ENCODE measurements around the gene RCAN2.

Gene RCAN2

DNA sequence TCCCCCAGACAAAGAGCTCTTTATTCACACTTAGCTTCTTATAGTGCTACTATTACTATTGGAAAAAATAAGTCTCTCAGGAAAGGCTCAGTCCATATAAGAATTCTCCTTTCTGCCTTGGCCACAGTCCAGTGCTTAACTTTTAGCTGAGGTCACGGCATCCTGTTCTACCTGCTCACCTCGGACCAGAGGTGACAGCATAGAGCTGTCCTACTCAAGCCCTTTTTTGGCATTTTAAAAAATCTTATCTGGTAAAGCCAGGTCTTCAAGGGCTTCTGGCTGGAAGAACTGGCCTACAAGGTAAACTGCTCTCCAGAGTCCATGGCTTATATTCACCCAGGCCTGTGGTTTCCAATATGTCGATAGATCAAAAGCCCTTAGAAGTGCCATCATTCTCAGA is 109.7 kb downstream of the RCAN2 start:
- DNase-seq (ENCODE audit: low read depth in 1 of 2, low spot score in 1 of 2): no peak
- in situ Hi-C loops (cut with HindIII; ENCODE audit: low pct_unique_long_range_greater_than_20kb, low sequenced_read_pairs): no loop called here
- no peak for TF ChIP-seq JUND (IDR thresholded peaks at IDR 0.05; ENCODE audit: low read depth)

DNA sequence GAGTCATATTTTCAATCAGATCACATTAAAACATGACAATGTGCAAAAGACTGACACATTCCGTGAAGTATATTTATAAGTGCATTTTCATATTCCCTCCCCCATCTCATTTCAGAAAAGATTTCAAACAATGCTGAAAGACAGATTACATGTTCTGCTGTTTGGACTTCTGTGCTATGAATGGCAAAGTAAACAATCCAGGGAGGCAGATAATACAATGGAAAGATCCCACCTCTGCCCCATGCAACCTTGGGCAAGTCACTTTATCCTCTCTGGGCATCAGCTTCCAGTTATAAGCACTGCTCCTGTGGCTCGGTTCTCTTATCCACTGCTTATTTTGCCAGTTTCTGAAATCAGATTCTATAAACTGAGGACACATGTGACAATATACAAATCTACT is 110.2 kb downstream of the RCAN2 start:
- no peak for TF ChIP-seq JUND (IDR thresholded peaks at IDR 0.05; ENCODE audit: low read depth)
- no peak for DNase-seq (ENCODE audit: low read depth in 1 of 2, low spot score in 1 of 2)
- in situ Hi-C loops (cut with HindIII; ENCODE audit: low pct_unique_long_range_greater_than_20kb, low sequenced_read_pairs): no loop called here

DNA sequence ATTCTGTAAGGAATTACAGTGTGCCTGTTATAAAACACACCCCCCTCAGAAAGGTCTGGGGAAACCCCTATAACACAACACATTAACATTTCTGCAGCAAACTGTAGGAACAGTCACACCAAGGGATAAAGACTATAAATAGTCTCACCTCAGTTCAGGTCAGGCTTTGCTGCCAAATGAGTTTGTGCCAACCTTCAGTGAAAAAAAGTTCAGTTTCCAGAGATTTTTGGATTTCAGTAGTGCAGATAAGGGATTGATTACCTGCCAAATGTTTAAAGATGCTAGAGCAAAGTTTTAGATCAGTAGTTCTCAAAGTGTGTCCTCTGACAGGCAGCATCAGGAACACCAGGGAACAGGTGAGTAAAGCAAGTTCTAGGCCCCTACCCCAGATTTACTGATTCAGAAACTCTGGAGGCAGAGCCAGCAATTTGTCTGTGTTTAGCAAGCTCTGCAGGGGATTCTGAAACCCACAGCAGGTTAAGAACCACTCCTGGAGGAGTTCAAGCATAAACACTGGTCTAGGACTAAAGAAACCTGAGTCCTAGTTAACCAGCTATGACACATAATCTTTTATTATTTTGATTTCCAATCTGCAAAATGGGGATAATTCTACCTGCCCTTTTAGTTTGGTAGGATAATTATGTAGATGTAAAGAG is 111.0 kb downstream of the RCAN2 start:
- in situ Hi-C loops (cut with HindIII; ENCODE audit: low pct_unique_long_range_greater_than_20kb, low sequenced_read_pairs): no loop called here
- no peak for DNase-seq (ENCODE audit: low read depth in 1 of 2, low spot score in 1 of 2)
- TF ChIP-seq JUND (IDR thresholded peaks at IDR 0.05; ENCODE audit: low read depth): no peak

DNA sequence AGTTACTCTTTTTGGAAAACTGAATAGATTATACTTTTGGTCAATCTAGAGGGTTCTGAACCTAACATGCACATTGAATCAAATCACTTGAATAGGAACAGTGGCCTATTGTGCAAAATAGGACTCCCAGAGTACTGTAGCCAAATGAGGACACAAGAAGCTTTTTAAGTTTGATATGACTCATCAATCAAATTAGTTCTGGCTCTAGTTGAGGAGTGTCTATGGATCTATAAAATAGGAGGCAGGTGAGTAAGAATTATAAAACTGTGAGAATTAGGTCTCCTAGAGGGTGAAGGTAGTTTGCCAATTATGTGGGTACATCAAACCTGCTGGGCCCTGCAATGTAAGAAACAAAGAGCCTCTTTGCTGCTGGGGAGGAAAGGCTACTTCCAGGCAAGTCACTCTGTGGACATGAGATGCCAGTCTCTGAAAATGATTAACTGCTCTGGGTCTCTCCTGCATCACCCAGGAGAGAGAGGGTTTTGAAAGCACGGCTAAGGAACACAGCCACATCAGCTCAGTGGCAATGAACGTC is 112.3 kb downstream of the RCAN2 start:
- no peak for DNase-seq (ENCODE audit: low read depth in 1 of 2, low spot score in 1 of 2)
- in situ Hi-C loops (cut with HindIII; ENCODE audit: low pct_unique_long_range_greater_than_20kb, low sequenced_read_pairs): no loop called here

DNA sequence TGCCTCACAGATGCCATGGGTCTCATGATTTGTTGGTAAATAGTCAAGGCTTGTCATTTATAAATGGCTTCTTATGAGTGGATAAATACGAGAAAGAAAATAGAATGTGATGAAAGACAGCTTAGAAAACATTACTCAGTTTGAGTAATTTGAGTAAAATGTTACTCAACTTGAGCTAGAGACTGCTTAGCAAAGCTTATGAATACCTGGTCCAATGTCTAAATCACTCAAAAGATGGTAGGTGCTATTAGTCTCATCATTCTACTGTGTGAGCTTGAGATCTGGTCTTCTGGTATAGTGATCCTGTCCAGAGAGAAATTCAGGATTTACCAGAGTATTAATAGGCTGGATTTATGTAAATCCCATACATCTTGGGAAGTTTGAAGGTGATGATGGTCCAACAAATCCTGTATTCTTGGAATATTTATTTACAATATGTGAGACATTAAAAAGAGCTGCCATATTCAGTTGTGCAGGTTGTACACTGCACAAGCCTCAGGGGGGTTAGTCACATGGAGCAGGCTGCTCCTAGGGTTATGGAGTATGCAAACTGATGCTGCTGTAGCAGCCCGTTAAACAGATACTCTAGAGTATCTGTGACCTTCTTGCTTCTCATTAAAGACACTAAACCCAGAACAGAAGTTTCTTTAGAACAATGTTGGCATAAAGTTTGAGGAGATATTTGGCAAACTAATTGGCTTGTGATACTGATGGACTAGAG is 112.9 kb downstream of the RCAN2 start:
- in situ Hi-C loops (cut with HindIII; ENCODE audit: low pct_unique_long_range_greater_than_20kb, low sequenced_read_pairs): no loop called here
- TF ChIP-seq JUND (IDR thresholded peaks at IDR 0.05; ENCODE audit: low read depth): no peak
- DNase-seq (ENCODE audit: low read depth in 1 of 2, low spot score in 1 of 2): no peak

More for the DNA sequence above, 112.3 kb downstream of the RCAN2 start:
- no peak for TF ChIP-seq JUND (IDR thresholded peaks at IDR 0.05; ENCODE audit: low read depth)

DNA sequence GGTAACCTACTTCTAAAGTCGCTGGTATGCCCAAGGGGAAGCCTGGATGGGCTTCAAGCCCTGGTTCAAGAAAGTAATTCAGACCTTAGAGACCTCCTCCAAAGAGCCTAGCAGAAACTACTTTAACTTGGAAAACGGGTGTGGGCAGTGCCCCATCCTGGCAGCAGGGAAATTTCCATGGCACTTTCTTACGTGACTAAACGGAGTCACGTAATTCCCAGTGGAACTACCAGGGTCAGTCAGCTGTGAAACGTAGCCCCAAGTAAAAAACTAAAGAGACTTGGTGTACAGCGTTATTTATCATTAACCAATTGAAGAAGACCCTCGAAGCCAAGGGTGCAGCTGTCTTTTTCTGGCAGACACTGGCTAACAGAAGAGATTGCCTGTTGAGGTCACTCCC is 114.0 kb downstream of the RCAN2 start:
- no peak for DNase-seq (ENCODE audit: low read depth in 1 of 2, low spot score in 1 of 2)
- TF ChIP-seq JUND (IDR thresholded peaks at IDR 0.05; ENCODE audit: low read depth): no peak
- in situ Hi-C loops (cut with HindIII; ENCODE audit: low pct_unique_long_range_greater_than_20kb, low sequenced_read_pairs): no loop called here

DNA sequence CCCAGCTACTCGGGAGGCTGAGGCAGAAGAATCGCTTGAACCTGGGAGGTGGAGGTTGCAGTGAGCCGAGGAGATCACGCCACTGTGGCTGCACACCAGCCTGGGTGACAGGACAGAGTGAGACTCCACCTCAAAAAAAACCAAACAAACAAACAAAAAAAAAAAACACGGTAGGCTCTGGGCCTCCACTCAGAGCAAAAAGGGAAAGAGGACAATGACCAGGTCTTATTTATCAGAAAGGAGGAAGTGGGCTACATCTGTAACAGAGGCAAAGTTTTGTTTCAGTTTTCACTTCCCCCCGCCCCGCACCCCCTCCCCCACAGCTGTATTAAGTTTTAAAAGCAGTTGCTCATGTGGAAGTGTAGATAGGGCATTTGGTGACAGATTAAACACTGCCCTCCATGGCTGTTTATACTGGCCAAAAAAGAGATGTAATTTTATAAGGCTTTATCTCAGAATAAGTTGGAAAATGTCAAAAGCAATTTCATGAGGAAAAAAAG is 114.6 kb downstream of the RCAN2 start:
- no peak for DNase-seq (ENCODE audit: low read depth in 1 of 2, low spot score in 1 of 2)
- in situ Hi-C loops (cut with HindIII; ENCODE audit: low pct_unique_long_range_greater_than_20kb, low sequenced_read_pairs): no loop called here
- no peak for TF ChIP-seq JUND (IDR thresholded peaks at IDR 0.05; ENCODE audit: low read depth)

DNA sequence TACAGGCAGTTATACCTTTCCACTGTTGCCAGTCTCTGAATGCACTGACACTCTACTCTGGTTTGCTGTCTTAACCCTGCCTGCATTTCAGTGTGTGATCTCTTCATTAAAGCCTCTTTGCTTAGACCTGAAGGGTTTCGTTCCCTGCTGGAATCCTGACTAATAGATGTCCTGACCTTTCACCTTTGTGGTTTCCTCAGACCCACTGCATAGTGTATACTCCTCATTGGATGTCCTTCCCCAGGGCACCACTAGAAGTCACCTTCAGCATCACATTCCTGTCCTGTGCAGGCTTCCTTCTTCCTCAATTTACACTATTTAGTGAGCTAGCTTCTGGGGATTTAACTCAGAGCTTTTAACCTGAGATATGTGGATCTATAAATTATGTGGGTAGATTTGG is 120.6 kb downstream of the RCAN2 start:
- DNase-seq (ENCODE audit: low read depth in 1 of 2, low spot score in 1 of 2): no peak
- in situ Hi-C loops (cut with HindIII; ENCODE audit: low pct_unique_long_range_greater_than_20kb, low sequenced_read_pairs): no loop called here
- TF ChIP-seq JUND (IDR thresholded peaks at IDR 0.05; ENCODE audit: low read depth): no peak

DNA sequence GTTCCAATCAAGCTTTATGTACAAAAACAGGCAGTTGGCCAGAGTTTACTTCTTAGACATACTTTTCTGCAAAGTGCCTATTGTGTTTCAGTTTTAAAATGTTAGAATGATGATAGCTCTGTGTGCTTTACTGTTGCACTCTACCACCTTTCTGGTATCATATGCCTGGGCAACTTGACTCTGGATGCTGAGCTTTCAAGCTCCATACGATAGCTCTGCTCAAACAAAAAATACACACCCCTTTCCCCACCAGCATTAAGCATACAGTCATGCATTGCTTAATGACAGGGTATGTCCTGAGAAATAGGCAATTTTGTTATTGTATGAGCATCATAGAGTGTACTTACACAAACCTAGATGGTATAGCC is 123.1 kb downstream of the RCAN2 start:
- TF ChIP-seq JUND (IDR thresholded peaks at IDR 0.05; ENCODE audit: low read depth): no peak
- DNase-seq (ENCODE audit: low read depth in 1 of 2, low spot score in 1 of 2): no peak
- in situ Hi-C loops (cut with HindIII; ENCODE audit: low pct_unique_long_range_greater_than_20kb, low sequenced_read_pairs): no loop called here

DNA sequence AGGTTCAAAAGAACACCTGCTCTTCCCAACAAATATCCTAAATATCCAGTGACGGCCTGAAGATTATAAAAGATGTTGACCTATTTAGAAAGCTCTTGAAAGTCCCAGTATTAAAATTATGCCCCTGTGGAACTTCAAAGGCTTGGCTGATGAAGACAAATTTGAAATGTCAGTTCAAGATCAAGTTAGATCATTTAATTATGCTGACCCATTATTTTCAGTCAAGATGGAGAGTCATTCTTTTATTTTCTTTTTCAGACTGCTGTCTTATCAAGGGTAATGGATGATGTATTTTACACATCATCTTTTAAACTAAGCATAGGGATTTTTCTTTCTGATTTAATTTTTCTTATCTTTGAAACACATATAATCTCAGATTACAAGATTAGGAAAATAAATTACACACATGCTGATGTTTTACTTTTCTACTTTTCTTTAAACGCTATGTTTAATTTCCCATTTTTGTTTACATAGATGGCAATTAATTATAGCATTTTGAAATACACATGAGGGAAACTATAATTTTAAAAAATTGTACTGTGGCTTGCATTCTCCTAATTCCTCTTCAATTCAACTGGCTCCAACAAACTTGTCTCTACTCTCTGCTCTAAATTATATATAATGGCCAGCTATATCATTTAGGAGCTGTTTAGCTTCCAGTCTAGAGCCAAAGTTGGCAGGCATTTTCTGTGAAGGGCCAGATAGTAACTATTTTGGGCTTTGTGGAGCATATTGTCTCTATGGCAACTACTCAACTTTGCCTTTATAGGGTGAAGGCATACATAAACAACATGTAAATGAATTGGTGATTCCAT is 123.7 kb downstream of the RCAN2 start:
- no peak for TF ChIP-seq JUND (IDR thresholded peaks at IDR 0.05; ENCODE audit: low read depth)
- in situ Hi-C loops (cut with HindIII; ENCODE audit: low pct_unique_long_range_greater_than_20kb, low sequenced_read_pairs): no loop called here
- DNase-seq (ENCODE audit: low read depth in 1 of 2, low spot score in 1 of 2): no peak

DNA sequence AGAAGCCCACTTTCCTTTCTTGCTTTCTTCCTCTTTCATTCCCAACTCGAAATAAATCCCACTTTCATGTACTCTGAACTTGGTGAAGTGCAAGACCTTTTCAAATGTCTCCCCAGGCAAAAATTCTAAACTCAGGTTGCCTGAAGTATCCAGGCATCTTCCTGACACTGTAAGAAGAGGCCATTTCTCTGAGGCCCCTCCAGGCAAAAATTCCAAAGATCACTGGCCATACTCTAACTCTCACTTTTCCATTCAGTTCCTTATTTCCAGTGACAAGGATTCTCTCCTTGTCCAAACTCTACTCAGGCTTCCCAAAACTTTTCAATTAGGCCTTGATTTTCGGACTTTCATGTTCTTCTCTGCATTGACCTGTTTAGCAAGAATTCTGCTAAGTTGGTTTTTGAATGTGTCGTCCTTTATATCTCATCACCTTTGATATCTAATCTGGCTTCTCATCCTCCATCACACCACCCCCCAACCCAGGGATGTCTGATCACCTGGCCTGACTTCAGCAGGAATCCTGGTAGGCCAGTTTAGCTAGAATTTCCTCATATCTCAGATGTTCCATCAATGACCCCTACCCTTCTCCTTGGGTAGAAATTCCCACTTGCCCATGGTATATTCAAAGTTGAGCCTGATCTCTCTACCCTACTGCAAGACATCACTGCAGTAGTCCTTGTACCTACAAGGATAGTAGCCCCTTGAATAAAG is 124.9 kb downstream of the RCAN2 start:
- no peak for DNase-seq (ENCODE audit: low read depth in 1 of 2, low spot score in 1 of 2)
- no peak for TF ChIP-seq JUND (IDR thresholded peaks at IDR 0.05; ENCODE audit: low read depth)
- in situ Hi-C loops (cut with HindIII; ENCODE audit: low pct_unique_long_range_greater_than_20kb, low sequenced_read_pairs): no loop called here

DNA sequence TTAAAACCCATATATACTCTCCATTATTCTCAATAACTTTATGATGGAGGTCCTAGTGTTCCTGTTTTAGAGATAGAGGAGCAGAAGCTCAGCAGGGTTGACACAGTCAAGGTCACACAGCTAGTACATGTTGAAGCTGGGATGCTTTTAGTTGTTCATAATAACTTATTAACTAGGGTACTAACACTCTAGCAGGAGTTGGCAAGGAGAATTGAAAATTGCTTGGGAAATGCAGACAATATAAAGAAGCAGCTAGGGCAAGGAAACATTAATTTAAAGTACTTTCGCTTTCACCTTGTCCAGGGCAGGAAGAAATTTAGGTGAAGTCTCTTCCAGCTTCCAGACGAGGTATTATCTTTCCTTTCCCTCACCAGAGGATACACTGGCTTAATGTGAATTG is 133.7 kb downstream of the RCAN2 start:
- in situ Hi-C loops (cut with HindIII; ENCODE audit: low pct_unique_long_range_greater_than_20kb, low sequenced_read_pairs): no loop called here
- DNase-seq (ENCODE audit: low read depth in 1 of 2, low spot score in 1 of 2): no peak
- TF ChIP-seq JUND (IDR thresholded peaks at IDR 0.05; ENCODE audit: low read depth): no peak
